GM12892 (cell line): ENCODE measurements around the gene FAR2.

Experiments
- POLR2A ChIP-seq: IDR thresholded peaks from 2 replicates; pipeline ENCODE4 v1.6.1; 2011; ENCODE audit warnings: low read depth, low read length, control low read depth
- POLR2AphosphoS5 ChIP-seq: IDR thresholded peaks from 2 replicates; pipeline ENCODE4 v1.6.1; 2011; ENCODE audit warnings: low read depth, low read length, control low read depth

GRCh38 chr12:29283969-29284700 lies 135.1 kb downstream of the FAR2 start:
- no peak for TF ChIP-seq POLR2A
- no peak for TF ChIP-seq POLR2AphosphoS5
